Gastroesophageal sphincter (tissue), 3 donors: ENCODE results near the gene USP28.

ENCODE experiments used
- EP300 ChIP-seq: sonication (generic); formaldehyde crosslinking; IDR thresholded peaks from one replicate; pipeline ENCODE4 v1.6.1; 2017; ENCODE audit warnings: antibody characterized with exemption, mild to moderate bottlenecking
- POLR2A ChIP-seq, 2 donors: fragments of 450-650 bp; IDR thresholded peaks; one replicate each; pipeline ENCODE4 v1.6.1; 2017; ENCODE audit warnings: antibody characterized with exemption in 2 of 2, mild to moderate bottlenecking in 2 of 2, moderate library complexity in 1 of 2
- TF ChIP-seq, protein P1 (sequence below), 4 experiments: fragments of 200-600 bp in 2 of 4; fragments of 450-650 bp in 2 of 4; sonication (generic) in 1 of 4; IDR thresholded peaks; one replicate each; pipeline ENCODE4 v1.5.1; 2017 to 2019; ENCODE audit warnings: antibody characterized with exemption in 4 of 4, mild to moderate bottlenecking in 2 of 4, moderate library complexity in 2 of 4

DNA sequence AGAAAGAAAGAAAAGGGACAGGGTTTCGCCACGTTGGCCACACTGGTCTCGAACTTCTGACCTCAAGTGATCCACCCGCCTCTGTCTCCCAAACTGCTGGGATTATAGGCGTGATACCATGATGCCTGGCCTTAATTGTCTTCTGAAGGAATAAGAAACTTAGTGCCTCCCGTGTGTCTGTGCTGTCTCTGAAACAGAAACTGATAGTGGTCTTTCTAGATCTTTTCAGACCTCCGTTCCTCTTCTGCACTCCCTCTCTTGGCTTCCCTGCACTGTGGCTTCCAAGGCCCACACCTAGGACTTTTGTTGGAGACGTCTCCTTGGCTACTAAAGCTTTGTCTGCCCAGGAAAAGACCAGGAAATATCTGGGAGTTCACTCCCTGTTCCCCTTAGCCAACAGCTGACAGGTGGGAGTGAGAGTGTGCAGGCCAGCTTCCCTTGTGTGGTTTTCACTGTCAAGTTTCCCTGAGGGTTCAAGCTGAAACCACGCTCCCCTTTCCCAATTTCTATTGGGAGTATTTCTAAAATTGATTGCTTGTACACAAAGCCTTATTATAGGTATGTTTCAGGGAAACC lies 19.1 kb upstream of the USP28 start:
- TF ChIP-seq, protein P1, sequence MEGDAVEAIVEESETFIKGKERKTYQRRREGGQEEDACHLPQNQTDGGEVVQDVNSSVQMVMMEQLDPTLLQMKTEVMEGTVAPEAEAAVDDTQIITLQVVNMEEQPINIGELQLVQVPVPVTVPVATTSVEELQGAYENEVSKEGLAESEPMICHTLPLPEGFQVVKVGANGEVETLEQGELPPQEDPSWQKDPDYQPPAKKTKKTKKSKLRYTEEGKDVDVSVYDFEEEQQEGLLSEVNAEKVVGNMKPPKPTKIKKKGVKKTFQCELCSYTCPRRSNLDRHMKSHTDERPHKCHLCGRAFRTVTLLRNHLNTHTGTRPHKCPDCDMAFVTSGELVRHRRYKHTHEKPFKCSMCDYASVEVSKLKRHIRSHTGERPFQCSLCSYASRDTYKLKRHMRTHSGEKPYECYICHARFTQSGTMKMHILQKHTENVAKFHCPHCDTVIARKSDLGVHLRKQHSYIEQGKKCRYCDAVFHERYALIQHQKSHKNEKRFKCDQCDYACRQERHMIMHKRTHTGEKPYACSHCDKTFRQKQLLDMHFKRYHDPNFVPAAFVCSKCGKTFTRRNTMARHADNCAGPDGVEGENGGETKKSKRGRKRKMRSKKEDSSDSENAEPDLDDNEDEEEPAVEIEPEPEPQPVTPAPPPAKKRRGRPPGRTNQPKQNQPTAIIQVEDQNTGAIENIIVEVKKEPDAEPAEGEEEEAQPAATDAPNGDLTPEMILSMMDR (IDR thresholded peaks at IDR 0.05): no peak
- TF ChIP-seq POLR2A (IDR thresholded peaks at IDR 0.05) (no peak), EP300 (no peak)
